GM19351 (cell line): Measurements from ENCODE around the gene CYP4A11.
"Not testable (repeated sequence)": the region's sequence is repeated elsewhere in the genome, so short reads cannot be mapped to it uniquely, and the experiment has no call there.

Experiments used
- ATAC-seq: cut with Tn5 transposase; IDR thresholded peaks from one replicate; pipeline ENCODE4 v1.9.1; 2021; ENCODE audit warnings: mild to moderate bottlenecking, moderate library complexity; ENCODE audit not compliant: unreplicated experiment

Gene CYP4A11

GRCh38 chr1:46927249-46927835, 13.9 kb downstream of the CYP4A11 start:
- ATAC-seq, result no peak

- ATAC-seq, result no peak
These were observed 30.5 kb downstream of the CYP4A11 start for GRCh38 chr1:46910790-46911189.

- ATAC-seq, result no peak
These were observed 37.8 kb downstream of the CYP4A11 start for GRCh38 chr1:46903481-46903880.

- no peak for ATAC-seq
These were observed 40.9 kb downstream of the CYP4A11 start for GRCh38 chr1:46900401-46900800.

GRCh38 chr1:46881656-46882055, 59.6 kb downstream of the CYP4A11 start:
- not testable (repeated sequence) for ATAC-seq
